Right lobe of liver (tissue), 6 donors: ENCODE measurements around the gene RAD1. TPM values are rescaled to one million over a fixed set of nuclear protein-coding genes. Genes with fewer than 3 reads are reported as not detected.
A peak's percentile ranks its signal among the peaks of the same experiment; 100 is the strongest.

ENCODE experiments used
- ATAC-seq, 4 donors: fragments of 200-7000 bp; cut with Tn5 transposase; one replicate each; pipeline ENCODE4 v1.9.1; 2020; ENCODE audit warnings: mild to moderate bottlenecking in 4 of 4, moderate library complexity in 4 of 4
- DNase-seq, 3 donors: peaks; one replicate each; pipeline ENCODE4 v3.0.0-alpha.2; 2020
- H3K27ac ChIP-seq, 3 donors: fragments of 200-600 bp; one replicate each; pipeline ENCODE4 v1.8.0; 2022
- H3K27me3 ChIP-seq, 2 donors: fragments of 200-600 bp; one replicate each; pipeline ENCODE4 v1.8.0; 2022
- H3K36me3 ChIP-seq, 4 donors: fragments of 200-600 bp; sonication (generic) in 1 of 4; one replicate each; pipeline versions ENCODE4 v1.5.1 to v1.8.0; 2017 to 2022; ENCODE audit warnings: control low read depth in 1 of 4
- H3K4me1 ChIP-seq, 4 donors: fragments of 200-600 bp; sonication (generic) in 1 of 4; one replicate each; pipeline versions ENCODE4 v1.5.1 to v1.8.0; 2017 to 2022; ENCODE audit warnings: control low read depth in 1 of 4
- H3K4me3 ChIP-seq, 3 donors: fragments of 200-600 bp; one replicate each; pipeline ENCODE4 v1.8.0; 2022
- H3K9me3 ChIP-seq, 4 donors: fragments of 200-600 bp; sonication (generic) in 1 of 4; one replicate each; pipeline versions ENCODE4 v1.5.1 to v1.8.0; 2017 to 2022; ENCODE audit warnings: control low read depth in 1 of 4
- CTCF ChIP-seq, 4 donors: fragments of 200-600 bp in 3 of 4; fragments of 450-650 bp in 1 of 4; IDR thresholded peaks; one replicate each; pipeline versions ENCODE4 v1.5.1 to v1.8.0; 2016 to 2022; ENCODE audit warnings: antibody characterized with exemption in 4 of 4, mild to moderate bottlenecking in 2 of 4
- POLR2A ChIP-seq: fragments of 450-650 bp; IDR thresholded peaks from one replicate; pipeline ENCODE4 v1.6.1; 2017; ENCODE audit warnings: antibody characterized with exemption, mild to moderate bottlenecking
- WGBS: methylation state at CpG from one replicate; pipeline ENCODE4 v1.1.6; 2018; ENCODE audit warnings: low coverage, low lambda C conversion rate; ENCODE audit not compliant: insufficient coverage; ENCODE audit errors: missing lambda C conversion rate; 5-methylcytosine and 5-hydroxymethylcytosine counted together
- intact Hi-C, 2 donors: fragments of 100-400 bp; cut with DNase I; formaldehyde crosslinking; loops; one replicate each; pipeline versions ENCODE4 v1.11.2 to v1.14.1; 2022
- total RNA-seq, 6 experiments: library from RNA; depleted of rRNA in 2 of 6; stranded (reverse); fragments of >200 nt in 2 of 6; fragmentation: NEBNext Ultra II Directional in 3 of 6; extraction: Animal tissue kit (Norgen Biotek cat#: 25700) in 3 of 6; gene quantifications; one replicate each; pipeline versions ENCODE4 v1.1.0 to v1.2.4, GENCODE V29; 2016 to 2023
- donor health status: DM: no; HTN: yes; CAD: no.
- donor health status: DM: no; HTN: no; CAD: no.
- donor health status: DM: no; HTN: no; CAD: no.
- donor health status: DM: no; HTN: yes; CAD: no.
- donor health status: DM: no; HTN: yes; CAD: no.

Gene RAD1
- total RNA-seq, 6 experiments from 2014 or later: 4.7 to 9.0 (median 6.2) TPM

DNA sequence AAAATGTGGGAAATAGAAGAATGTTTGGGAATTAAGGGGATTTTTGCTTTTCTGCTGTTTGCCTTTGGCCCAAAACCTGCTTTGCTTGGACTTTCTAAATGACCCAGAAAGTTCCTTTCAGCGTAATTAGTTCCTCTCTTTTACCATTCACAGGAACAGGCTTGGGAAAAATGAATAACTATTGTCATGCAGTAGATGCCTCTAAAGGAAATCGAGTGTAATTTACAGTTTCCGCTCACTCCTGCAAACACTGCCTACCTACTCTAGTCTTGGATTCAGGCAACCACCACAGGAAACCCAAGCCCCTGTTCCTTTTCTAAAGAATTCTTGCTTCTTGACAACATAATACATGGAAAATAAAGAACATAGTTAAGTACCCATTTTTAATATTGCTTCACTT lies 51.4 kb downstream of the RAD1 start:
- DNase-seq: no peak
- intact Hi-C loops: no loop called here
- no peak for TF ChIP-seq CTCF (IDR thresholded peaks at IDR 0.05)
- TF ChIP-seq POLR2A: no peak
- H3K27ac ChIP-seq: no peak overlapping the region
- H3K27me3 ChIP-seq: no peaks in the 10 kb centered on the region
- H3K4me3 ChIP-seq: no peak overlapping the region
- H3K4me1 ChIP-seq: peaks cover 0 to 8% (median 0%) of the 10 kb centered on the region in 4 donors
- no peaks in the 10 kb centered on the region for H3K9me3 ChIP-seq
- peak in 3 of 4 donors; percentile 38 to 43 (median 41) for ATAC-seq
- H3K36me3 ChIP-seq: no peaks in the 10 kb centered on the region
- WGBS: 30% methylated on average over 2 of the region's 3 CpGs

GRCh38 chr5:34859253-34859652 lies 56.1 kb downstream of the RAD1 start:
- Histone ChIP-seq H3K36me3 (no peaks in the 10 kb centered on the region), H3K27me3 (no peaks in the 10 kb centered on the region), H3K9me3 (no peaks in the 10 kb centered on the region), H3K4me3 (no peak overlapping the region), H3K4me1 (no peaks in the 10 kb centered on the region), H3K27ac (no peak overlapping the region)
- no peak for DNase-seq
- intact Hi-C loops: no loop called here
- TF ChIP-seq POLR2A (no peak), CTCF (IDR thresholded peaks at IDR 0.05) (no peak)
- ATAC-seq: no peak
- 58% methylated on average over 4 of the region's 5 CpGs for WGBS

GRCh38 chr5:34858790-34859189 lies 56.5 kb downstream of the RAD1 start:
- no peak overlapping the region for H3K27ac ChIP-seq
- intact Hi-C loops: no loop called here
- TF ChIP-seq CTCF (IDR thresholded peaks at IDR 0.05): no peak
- WGBS: 50% methylated on average over 1 of the region's 2 CpGs
- DNase-seq (no peak), ATAC-seq (no peak)
- H3K9me3 ChIP-seq: no peaks in the 10 kb centered on the region
- no peak overlapping the region for H3K4me3 ChIP-seq
- no peaks in the 10 kb centered on the region for H3K36me3 ChIP-seq
- H3K4me1 ChIP-seq: no peaks in the 10 kb centered on the region
- no peaks in the 10 kb centered on the region for H3K27me3 ChIP-seq

DNA sequence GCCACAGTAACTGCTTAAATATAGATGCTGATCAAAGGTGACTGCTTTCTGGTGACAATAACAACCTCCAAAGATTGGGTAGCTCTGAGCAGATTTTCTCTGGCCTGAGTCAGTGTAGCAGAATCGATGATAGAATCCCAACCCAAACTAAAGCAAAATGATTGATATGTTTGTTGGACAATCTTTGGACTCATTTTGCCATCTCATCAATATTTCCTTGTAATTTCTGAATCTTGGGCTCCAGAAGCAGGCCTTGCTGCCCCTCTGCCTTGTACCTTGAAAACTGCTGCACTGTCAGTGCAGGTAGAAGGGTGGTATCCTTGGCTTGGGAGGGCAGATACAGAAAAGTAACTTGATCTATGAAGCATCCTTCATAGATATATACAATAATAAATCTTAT lies 57.4 kb downstream of the RAD1 start:
- intact Hi-C loops: no loop called here
- no peak for DNase-seq
- no peak for TF ChIP-seq CTCF (IDR thresholded peaks at IDR 0.05)
- H3K36me3 ChIP-seq: no peaks in the 10 kb centered on the region
- 71% methylated on average over 1 of the region's 1 CpG for WGBS
- no peaks in the 10 kb centered on the region for H3K4me1 ChIP-seq
- H3K9me3 ChIP-seq: no peaks in the 10 kb centered on the region
- ATAC-seq: no peak
- no peak overlapping the region for H3K27ac ChIP-seq
- H3K27me3 ChIP-seq: no peaks in the 10 kb centered on the region
- no peak overlapping the region for H3K4me3 ChIP-seq

DNA sequence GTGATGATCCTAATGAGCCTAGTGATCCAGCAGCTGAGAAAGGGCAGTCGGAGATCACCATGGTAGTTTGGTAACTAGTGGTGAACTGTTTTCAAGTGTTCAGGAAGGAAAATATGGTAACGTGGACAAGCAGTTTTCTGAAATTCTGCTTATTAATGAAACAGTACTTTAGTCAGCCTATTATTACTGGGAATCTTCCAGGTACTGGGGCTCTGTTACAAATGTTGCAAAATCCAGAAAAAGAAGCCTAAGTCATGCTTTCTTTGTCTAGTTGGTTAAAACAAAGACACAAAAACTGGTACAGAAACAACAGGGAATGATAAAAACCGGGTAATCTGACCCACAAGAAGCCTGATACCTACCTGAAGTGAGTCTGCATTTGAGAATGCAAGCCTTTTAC lies 58.1 kb downstream of the RAD1 start:
- no peak for ATAC-seq
- no peaks in the 10 kb centered on the region for H3K36me3 ChIP-seq
- intact Hi-C loops: no loop called here
- no peaks in the 10 kb centered on the region for H3K27me3 ChIP-seq
- no peaks in the 10 kb centered on the region for H3K4me1 ChIP-seq
- no peak overlapping the region for H3K4me3 ChIP-seq
- DNase-seq: no peak
- H3K27ac ChIP-seq: no peak overlapping the region
- 71% methylated on average over 3 of the region's 3 CpGs for WGBS
- TF ChIP-seq POLR2A (no peak), CTCF (IDR thresholded peaks at IDR 0.05) (no peak)
- no peaks in the 10 kb centered on the region for H3K9me3 ChIP-seq
